Measurements from ENCODE around the gene NEURL1B. TPM values are rescaled to one million over a fixed set of nuclear protein-coding genes. Genes with fewer than 3 reads are reported as not detected.

NEURL1B gene
- total RNA-seq, 2 donors from 2014 or later = 17.3 to 17.6 TPM

GRCh38 chr5:172617817-172618216, 23.2 kb upstream of the NEURL1B start:
- H3K27ac ChIP-seq = no peak overlapping the region
- TF ChIP-seq, protein P1, sequence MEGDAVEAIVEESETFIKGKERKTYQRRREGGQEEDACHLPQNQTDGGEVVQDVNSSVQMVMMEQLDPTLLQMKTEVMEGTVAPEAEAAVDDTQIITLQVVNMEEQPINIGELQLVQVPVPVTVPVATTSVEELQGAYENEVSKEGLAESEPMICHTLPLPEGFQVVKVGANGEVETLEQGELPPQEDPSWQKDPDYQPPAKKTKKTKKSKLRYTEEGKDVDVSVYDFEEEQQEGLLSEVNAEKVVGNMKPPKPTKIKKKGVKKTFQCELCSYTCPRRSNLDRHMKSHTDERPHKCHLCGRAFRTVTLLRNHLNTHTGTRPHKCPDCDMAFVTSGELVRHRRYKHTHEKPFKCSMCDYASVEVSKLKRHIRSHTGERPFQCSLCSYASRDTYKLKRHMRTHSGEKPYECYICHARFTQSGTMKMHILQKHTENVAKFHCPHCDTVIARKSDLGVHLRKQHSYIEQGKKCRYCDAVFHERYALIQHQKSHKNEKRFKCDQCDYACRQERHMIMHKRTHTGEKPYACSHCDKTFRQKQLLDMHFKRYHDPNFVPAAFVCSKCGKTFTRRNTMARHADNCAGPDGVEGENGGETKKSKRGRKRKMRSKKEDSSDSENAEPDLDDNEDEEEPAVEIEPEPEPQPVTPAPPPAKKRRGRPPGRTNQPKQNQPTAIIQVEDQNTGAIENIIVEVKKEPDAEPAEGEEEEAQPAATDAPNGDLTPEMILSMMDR (IDR thresholded peaks at IDR 0.05) = no peak
- DNase-seq (ENCODE audit: low spot score) = no peak

GRCh38 chr5:172618574-172619365, 22.3 kb upstream of the NEURL1B start:
- DNase-seq (ENCODE audit: low spot score) (no peak), ATAC-seq (ENCODE audit: insufficient number of reproducible peaks, low FRiP score, low read depth) (no peak)
- no peaks in the 10 kb centered on the region for H3K27me3 ChIP-seq (replicated peaks; ENCODE audit: insufficient read depth)
- no peak overlapping the region for H3K4me3 ChIP-seq
- no peaks in the 10 kb centered on the region for H3K4me1 ChIP-seq (ENCODE audit: control insufficient read depth in 1 of 2, low read depth in 2 of 2)
- TF ChIP-seq, protein P1 (IDR thresholded peaks at IDR 0.05) = no peak
- no peak overlapping the region for H3K27ac ChIP-seq
- peaks cover 3% of the 10 kb centered on the region for H3K9me3 ChIP-seq
- no peaks in the 10 kb centered on the region for H3K36me3 ChIP-seq

More at GRCh38 chr5:172617817-172618216, 23.2 kb upstream of the NEURL1B start:
- Histone ChIP-seq H3K4me3 (no peak overlapping the region), H3K27me3 (replicated peaks; ENCODE audit: insufficient read depth) (no peaks in the 10 kb centered on the region), H3K4me1 (ENCODE audit: control insufficient read depth in 1 of 2, low read depth in 2 of 2) (no peaks in the 10 kb centered on the region), H3K36me3 (no peaks in the 10 kb centered on the region), H3K9me3 (peaks cover 4% of the 10 kb centered on the region)
- no peak for ATAC-seq (ENCODE audit: insufficient number of reproducible peaks, low FRiP score, low read depth)

- no peak overlapping the region for H3K4me3 ChIP-seq
- H3K4me1 ChIP-seq (ENCODE audit: control insufficient read depth in 1 of 2, low read depth in 2 of 2) = no peaks in the 10 kb centered on the region
- no peak overlapping the region for H3K27ac ChIP-seq
- DNase-seq (ENCODE audit: low spot score) (no peak), ATAC-seq (ENCODE audit: insufficient number of reproducible peaks, low FRiP score, low read depth) (no peak)
- TF ChIP-seq, protein P1 (IDR thresholded peaks at IDR 0.05) = no peak
- H3K27me3 ChIP-seq (replicated peaks; ENCODE audit: insufficient read depth) = no peaks in the 10 kb centered on the region
- no peaks in the 10 kb centered on the region for H3K9me3 ChIP-seq
- H3K36me3 ChIP-seq = no peaks in the 10 kb centered on the region
These were observed 20.6 kb upstream of the NEURL1B start for GRCh38 chr5:172620506-172620905.

- Histone ChIP-seq H3K4me1 (ENCODE audit: control insufficient read depth in 1 of 2, low read depth in 2 of 2) (no peaks in the 10 kb centered on the region), H3K27ac (no peak overlapping the region), H3K27me3 (replicated peaks; ENCODE audit: insufficient read depth) (no peaks in the 10 kb centered on the region), H3K4me3 (no peak overlapping the region), H3K36me3 (no peaks in the 10 kb centered on the region), H3K9me3 (no peaks in the 10 kb centered on the region)
- ATAC-seq (ENCODE audit: insufficient number of reproducible peaks, low FRiP score, low read depth) = no peak
- no peak for DNase-seq (ENCODE audit: low spot score)
- TF ChIP-seq, protein P1 (IDR thresholded peaks at IDR 0.05) = no peak
These were observed 18.7 kb upstream of the NEURL1B start for GRCh38 chr5:172622091-172623046.
